ENCODE measurements around the gene TBL1X.

DNA sequence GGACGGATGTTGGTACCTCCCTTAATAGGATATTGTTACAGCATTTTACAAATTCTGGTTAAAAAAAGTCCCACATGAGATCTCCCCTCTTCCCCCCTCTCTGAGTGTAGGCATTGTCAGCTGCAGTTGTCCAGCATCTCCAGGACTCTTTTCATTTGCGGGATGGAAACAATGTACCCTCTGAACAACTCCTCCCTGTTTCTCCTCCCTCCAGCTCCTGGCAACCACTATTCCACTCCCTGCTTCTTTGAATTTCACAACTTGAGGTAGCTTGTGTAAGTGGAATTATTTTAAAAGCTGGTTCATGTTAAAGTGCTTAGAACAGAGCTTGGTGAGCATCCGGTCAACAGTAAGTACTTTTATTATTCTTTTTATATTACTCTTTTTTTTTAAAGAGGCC is 69.8 kb downstream of the TBL1X start:
- TF ChIP-seq, protein P1, sequence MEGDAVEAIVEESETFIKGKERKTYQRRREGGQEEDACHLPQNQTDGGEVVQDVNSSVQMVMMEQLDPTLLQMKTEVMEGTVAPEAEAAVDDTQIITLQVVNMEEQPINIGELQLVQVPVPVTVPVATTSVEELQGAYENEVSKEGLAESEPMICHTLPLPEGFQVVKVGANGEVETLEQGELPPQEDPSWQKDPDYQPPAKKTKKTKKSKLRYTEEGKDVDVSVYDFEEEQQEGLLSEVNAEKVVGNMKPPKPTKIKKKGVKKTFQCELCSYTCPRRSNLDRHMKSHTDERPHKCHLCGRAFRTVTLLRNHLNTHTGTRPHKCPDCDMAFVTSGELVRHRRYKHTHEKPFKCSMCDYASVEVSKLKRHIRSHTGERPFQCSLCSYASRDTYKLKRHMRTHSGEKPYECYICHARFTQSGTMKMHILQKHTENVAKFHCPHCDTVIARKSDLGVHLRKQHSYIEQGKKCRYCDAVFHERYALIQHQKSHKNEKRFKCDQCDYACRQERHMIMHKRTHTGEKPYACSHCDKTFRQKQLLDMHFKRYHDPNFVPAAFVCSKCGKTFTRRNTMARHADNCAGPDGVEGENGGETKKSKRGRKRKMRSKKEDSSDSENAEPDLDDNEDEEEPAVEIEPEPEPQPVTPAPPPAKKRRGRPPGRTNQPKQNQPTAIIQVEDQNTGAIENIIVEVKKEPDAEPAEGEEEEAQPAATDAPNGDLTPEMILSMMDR (conservative IDR thresholded peaks at IDR 0.05): no peak
- TF ChIP-seq ZFX (IDR thresholded peaks at IDR 0.05): no peak
